ENCODE results near the gene FAM53C.

DNA sequence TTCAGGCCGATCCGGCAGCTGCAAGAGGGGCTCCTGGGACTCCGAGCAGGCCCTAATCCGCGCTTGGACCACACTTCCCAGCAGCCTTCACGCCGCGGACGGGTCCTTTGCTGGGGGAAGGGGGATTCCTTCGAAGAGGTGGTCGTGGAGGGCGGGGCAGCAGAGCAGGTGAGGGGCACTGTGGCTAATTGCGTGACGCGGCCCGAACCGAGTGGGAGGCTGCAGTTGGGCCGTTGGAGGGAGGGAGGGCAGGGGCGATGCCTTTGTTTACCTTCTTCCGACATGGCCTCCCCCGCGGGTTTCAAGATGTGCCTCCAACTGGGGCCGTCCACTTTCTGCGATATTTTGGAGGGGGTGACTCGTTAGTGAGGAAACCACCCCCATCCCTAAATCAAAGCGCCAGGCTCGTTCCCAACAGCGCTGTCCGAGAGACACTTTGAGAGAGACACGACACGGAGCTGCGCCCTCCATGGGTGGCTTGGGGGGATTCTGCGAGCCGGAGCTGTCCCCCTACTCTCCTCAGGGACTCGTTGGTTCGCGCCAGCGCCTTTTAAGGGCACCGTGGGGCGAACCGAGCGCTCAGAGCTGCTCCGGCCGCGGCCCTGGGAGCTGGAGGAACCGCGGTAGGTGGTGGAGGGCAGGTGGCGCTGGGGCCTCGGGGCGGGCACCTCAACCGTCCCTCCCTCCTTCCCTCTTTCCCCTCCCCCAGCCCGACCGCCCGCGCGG is at the start of gene FAM53C:
- TF ChIP-seq GATA3 (IDR thresholded peaks at IDR 0.05; ENCODE audit: low read depth, low read length), result no peak
- TF ChIP-seq GATA2 (IDR thresholded peaks at IDR 0.05; ENCODE audit: low read depth, low read length), result no peak
